CD4-positive, alpha-beta T cell (primary cell): Measurements from ENCODE around the gene COG5. TPM values are rescaled to one million over a fixed set of nuclear protein-coding genes. Genes with fewer than 3 reads are reported as not detected.

Experiments
- ATAC-seq: fragments of 200-7000 bp; cut with Tn5 transposase; one replicate; pipeline ENCODE4 v1.10.0; 2022; ENCODE audit warnings: mild to moderate bottlenecking; ENCODE audit not compliant: poor library complexity
- CTCF ChIA-PET: fragments of 350-600 bp; sonication (Branson Sonifier 250); formaldehyde crosslinking; loops from one replicate; lab custom pipeline; 2021; ENCODE audit warnings: antibody characterized with exemption, inconsistent platforms; lab: Charles Lee
- POLR2A ChIA-PET: fragments of 350-600 bp; sonication (Branson Sonifier 250); formaldehyde crosslinking; loops from one replicate; lab custom pipeline; 2021; ENCODE audit warnings: antibody characterized with exemption, inconsistent platforms; lab: Charles Lee
- DNase-seq, 14 experiments: peaks; one replicate each; pipeline ENCODE4 v3.0.0-alpha.2; 2013 to 2020; ENCODE audit warnings: mixed read lengths in 2 of 14
- H3K27ac ChIP-seq, 2 donors: one replicate each; pipeline versions ENCODE4 v1.5.1 to v1.7.0; 2013; ENCODE audit warnings: low read length in 2 of 2, low read depth in 1 of 2, mild to moderate bottlenecking in 1 of 2
- H3K27me3 ChIP-seq, 2 experiments: 1 replicate in 1 of 2; 2 replicates in 1 of 2; pipeline versions ENCODE4 v1.6.1 to v1.7.0; 2013; ENCODE audit warnings: low read length in 2 of 2, control low read depth in 1 of 2, mild to moderate bottlenecking in 1 of 2, moderate library complexity in 1 of 2; ENCODE audit not compliant: insufficient read depth in 2 of 2, control insufficient read depth in 1 of 2
- H3K36me3 ChIP-seq: one replicate; pipeline ENCODE4 v1.6.1; 2013; ENCODE audit warnings: low read length, control low read depth; ENCODE audit not compliant: insufficient read depth
- H3K4me1 ChIP-seq: one replicate; pipeline ENCODE4 v1.6.1; 2013; ENCODE audit warnings: low read length, control low read depth; ENCODE audit not compliant: insufficient read depth
- H3K4me3 ChIP-seq: one replicate; pipeline ENCODE4 v1.5.1; 2013; ENCODE audit warnings: mild to moderate bottlenecking, low read length, moderate library complexity
- H3K9me3 ChIP-seq, 2 experiments: 1 replicate in 1 of 2; 2 replicates in 1 of 2; pipeline versions ENCODE4 v1.6.1 to v1.7.0; 2013; ENCODE audit warnings: low read length in 2 of 2, mild to moderate bottlenecking in 2 of 2, control low read depth in 1 of 2, moderate library complexity in 1 of 2; ENCODE audit not compliant: control insufficient read depth in 1 of 2, insufficient read depth in 1 of 2
- H3K27ac Mint-ChIP-seq: one replicate; pipeline ENCODE4 v1.8.0; 2020; ENCODE audit warnings: mixed read lengths
- H3K27me3 Mint-ChIP-seq: one replicate; pipeline ENCODE4 v1.8.0; 2021; ENCODE audit warnings: mixed read lengths
- H3K36me3 Mint-ChIP-seq: one replicate; pipeline ENCODE4 v1.8.0; 2021; ENCODE audit warnings: low read depth, mixed read lengths
- H3K4me1 Mint-ChIP-seq: one replicate; pipeline ENCODE4 v1.8.0; 2021; ENCODE audit warnings: low read depth, mixed read lengths
- H3K4me3 Mint-ChIP-seq: one replicate; pipeline ENCODE4 v1.8.0; 2020; ENCODE audit warnings: mild to moderate bottlenecking, mixed read lengths
- H3K9me3 Mint-ChIP-seq: one replicate; pipeline ENCODE4 v1.8.0; 2020; ENCODE audit warnings: mixed read lengths
- CTCF ChIP-seq: fragments of 200-600 bp; IDR thresholded peaks from one replicate; pipeline ENCODE4 v1.8.0; 2022; ENCODE audit warnings: antibody characterized with exemption, mild to moderate bottlenecking
- intact Hi-C, 2 experiments: fragments of 100-400 bp; cut with DNase I in 1 of 2; cut with micrococcal nuclease in 1 of 2; formaldehyde crosslinking; loops; one replicate each; pipeline versions ENCODE4 v1.15.1 to v1.9.0; 2023 to 2025; cut with DNase I, micrococcal nuclease
- total RNA-seq, 174 experiments: library from RNA in 2 of 174; stranded (reverse) in 2 of 174; gene quantifications; one replicate each; pipeline ENCODE4 v1.2.3 and lab custom pipeline; 2021 to 2026

COG5 gene
- total RNA-seq, 2 experiments from 2014 or later, result 43.4 to 44.5 TPM

GRCh38 chr7:107344799-107345198, 218.9 kb downstream of the COG5 start:
- no peaks in the 10 kb centered on the region for H3K4me1 Mint-ChIP-seq
- ATAC-seq (no peak), DNase-seq (no peak)
- H3K36me3 ChIP-seq, result no peaks in the 10 kb centered on the region
- peaks cover 0 to 3% of the 10 kb centered on the region in 2 experiments for H3K9me3 ChIP-seq
- H3K9me3 Mint-ChIP-seq, result peaks cover 4% of the 10 kb centered on the region
- H3K36me3 Mint-ChIP-seq, result peaks cover 65% of the 10 kb centered on the region
- CTCF ChIA-PET, result no interaction called here
- H3K27me3 Mint-ChIP-seq, result no peaks in the 10 kb centered on the region
- intact Hi-C loops, result no loop called here
- no peak overlapping the region for H3K27ac Mint-ChIP-seq
- no peak for TF ChIP-seq CTCF
- H3K4me3 Mint-ChIP-seq, result no peak overlapping the region
- no peaks in the 10 kb centered on the region for H3K4me1 ChIP-seq
- H3K27ac ChIP-seq, result no peak overlapping the region
- no peaks in the 10 kb centered on the region for H3K27me3 ChIP-seq
- POLR2A ChIA-PET, result no interaction called here
- no peak overlapping the region for H3K4me3 ChIP-seq

- TF ChIP-seq CTCF, result no peak
- Mint-ChIP-seq H3K36me3 (peaks cover 68% of the 10 kb centered on the region), H3K27ac (no peak overlapping the region), H3K27me3 (no peaks in the 10 kb centered on the region), H3K4me3 (no peak overlapping the region), H3K4me1 (no peaks in the 10 kb centered on the region), H3K9me3 (peaks cover 4% of the 10 kb centered on the region)
- H3K4me1 ChIP-seq, result no peaks in the 10 kb centered on the region
- no peak overlapping the region for H3K27ac ChIP-seq
- DNase-seq, result no peak
- H3K4me3 ChIP-seq, result no peak overlapping the region
- CTCF ChIA-PET, result interaction anchor here (0.7 kb wide), 1 partner anchor 10 kb away, joined by 3 read pairs; no protein-coding TSS in a partner anchor
- POLR2A ChIA-PET, result no interaction called here
- ATAC-seq, result no peak
- H3K9me3 ChIP-seq, result peaks cover 0 to 3% of the 10 kb centered on the region in 2 experiments
- no peaks in the 10 kb centered on the region for H3K27me3 ChIP-seq
- intact Hi-C loops, result no loop called here
- no peaks in the 10 kb centered on the region for H3K36me3 ChIP-seq
These were observed 219.4 kb downstream of the COG5 start for GRCh38 chr7:107344286-107344685.

- Histone ChIP-seq H3K27me3 (no peaks in the 10 kb centered on the region), H3K36me3 (no peaks in the 10 kb centered on the region), H3K4me1 (no peaks in the 10 kb centered on the region), H3K9me3 (no peaks in the 10 kb centered on the region), H3K27ac (no peak overlapping the region), H3K4me3 (no peak overlapping the region)
- Mint-ChIP-seq H3K27ac (no peak overlapping the region), H3K9me3 (peaks cover 3% of the 10 kb centered on the region), H3K4me1 (peaks cover 19% of the 10 kb centered on the region), H3K27me3 (no peaks in the 10 kb centered on the region), H3K36me3 (peaks cover 63% of the 10 kb centered on the region), H3K4me3 (no peak overlapping the region)
- no peak for DNase-seq
- intact Hi-C loops, result no loop called here
- CTCF ChIA-PET, result no interaction called here
- ATAC-seq, result no peak
- no peak for TF ChIP-seq CTCF
- POLR2A ChIA-PET, result no interaction called here
These were observed 225.6 kb downstream of the COG5 start for GRCh38 chr7:107338080-107338479.
